B cell (primary cell): Measurements from ENCODE around the gene GRID2. TPM values are rescaled to one million over a fixed set of nuclear protein-coding genes. Genes with fewer than 3 reads are reported as not detected.

ENCODE experiments used
- ATAC-seq: fragments of 200-7000 bp; cut with Tn5 transposase; one replicate; pipeline ENCODE4 v1.10.0; 2021; ENCODE audit warnings: low read depth, mild to moderate bottlenecking, moderate number of reproducible peaks, moderate library complexity
- CTCF ChIA-PET: fragments of 350-600 bp; sonication (Branson Sonifier 250); formaldehyde crosslinking; loops from one replicate; lab custom pipeline; 2021; ENCODE audit warnings: antibody characterized with exemption, inconsistent platforms; lab: Charles Lee
- POLR2A ChIA-PET: fragments of 350-600 bp; sonication (Branson Sonifier 250); formaldehyde crosslinking; loops from one replicate; lab custom pipeline; 2021; ENCODE audit warnings: antibody characterized with exemption; lab: Charles Lee
- DNase-seq: peaks from one replicate; pipeline ENCODE4 v3.0.0; 2013
- H2AFZ ChIP-seq: 2 replicates; pipeline ENCODE4 v1.6.1; 2012; ENCODE audit warnings: mild to moderate bottlenecking, low read depth, low read length; ENCODE audit not compliant: insufficient read depth, poor library complexity, severe bottlenecking
- H3K27ac ChIP-seq, 2 donors: 1 replicate in 1 of 2; 2 replicates in 1 of 2; pipeline ENCODE4 v1.5.1; 2012 to 2013; ENCODE audit warnings: low read length in 2 of 2, mild to moderate bottlenecking in 2 of 2, moderate library complexity in 1 of 2
- H3K27me3 ChIP-seq, 4 experiments: fragments of 200-600 bp in 1 of 4; sonication (generic) in 1 of 4; replicated peaks in 1 of 4; 1 replicate in 2 of 4; 2 replicates in 2 of 4; pipeline versions ENCODE4 v1.6.1 to v1.7.0; 2013 to 2016; ENCODE audit warnings: low read length in 3 of 4, mild to moderate bottlenecking in 2 of 4, mixed read lengths in 1 of 4, moderate library complexity in 1 of 4; ENCODE audit not compliant: insufficient read depth in 4 of 4, control insufficient read depth in 3 of 4; ENCODE audit errors: control extremely low read depth in 1 of 4
- H3K36me3 ChIP-seq, 2 experiments: replicated peaks in 1 of 2; 1 replicate in 1 of 2; 2 replicates in 1 of 2; pipeline versions ENCODE4 v1.6.1 to v1.7.1; 2013; ENCODE audit warnings: low read length in 1 of 2; ENCODE audit not compliant: insufficient read depth in 2 of 2, control insufficient read depth in 1 of 2; ENCODE audit errors: control extremely low read depth in 1 of 2, extremely low read depth in 1 of 2
- H3K4me1 ChIP-seq, 2 donors: fragments of 200-600 bp in 1 of 2; sonication (generic) in 1 of 2; 1 replicate in 1 of 2; 2 replicates in 1 of 2; pipeline versions ENCODE4 v1.5.1 to v1.6.1; 2013 to 2017; ENCODE audit warnings: low read length in 2 of 2; ENCODE audit not compliant: control insufficient read depth in 2 of 2, insufficient read depth in 2 of 2
- H3K4me2 ChIP-seq: replicated peaks from 2 replicates; pipeline ENCODE3; 2012; ENCODE audit warnings: mild to moderate bottlenecking, low read depth, low read length; ENCODE audit not compliant: poor library complexity, severe bottlenecking
- H3K4me3 ChIP-seq, 5 experiments: fragments of 200-600 bp in 1 of 5; sonication (generic) in 1 of 5; 1 replicate in 3 of 5; 2 replicates in 2 of 5; pipeline versions ENCODE4 v1.5.1 to v1.7.0; 2011 to 2016; ENCODE audit warnings: low read length in 4 of 5, mild to moderate bottlenecking in 4 of 5, low read depth in 2 of 5, control low read depth in 1 of 5, moderate library complexity in 1 of 5; ENCODE audit not compliant: insufficient read depth in 1 of 5; ENCODE audit errors: control extremely low read depth in 1 of 5, extremely low read depth in 1 of 5
- H3K79me2 ChIP-seq: fragments of 200-600 bp; sonication (generic); one replicate; pipeline ENCODE4 v1.6.0; 2016; ENCODE audit warnings: low read length; ENCODE audit not compliant: control insufficient read depth, insufficient read depth
- H3K9ac ChIP-seq: fragments of 200-600 bp; sonication (generic); 2 replicates; pipeline ENCODE4 v1.6.1; 2017; ENCODE audit warnings: mild to moderate bottlenecking, low read length, moderate library complexity
- H3K9me3 ChIP-seq, 3 donors: one replicate each; pipeline versions ENCODE4 v1.6.1 to v1.7.1; 2013; ENCODE audit warnings: low read length in 2 of 3; ENCODE audit not compliant: control insufficient read depth in 2 of 3, insufficient read depth in 1 of 3; ENCODE audit errors: control extremely low read depth in 1 of 3
- H4K20me1 ChIP-seq: 2 replicates; pipeline ENCODE4 v1.6.0; 2012; ENCODE audit warnings: mild to moderate bottlenecking, low read length; ENCODE audit not compliant: insufficient read depth, control insufficient read depth, poor library complexity, severe bottlenecking
- H3K27ac Mint-ChIP-seq: one replicate; pipeline ENCODE4 v1.8.0; 2021; ENCODE audit warnings: mixed read lengths
- H3K27me3 Mint-ChIP-seq: one replicate; pipeline ENCODE4 v1.8.0; 2021; ENCODE audit warnings: mixed read lengths
- H3K4me1 Mint-ChIP-seq: one replicate; pipeline ENCODE4 v1.8.0; 2021; ENCODE audit warnings: mixed read lengths
- H3K4me3 Mint-ChIP-seq: one replicate; pipeline ENCODE4 v1.8.0; 2021; ENCODE audit warnings: mixed read lengths
- H3K9me3 Mint-ChIP-seq: one replicate; pipeline ENCODE4 v1.8.0; 2022; ENCODE audit warnings: mixed read lengths; ENCODE audit not compliant: insufficient read depth
- EZH2 ChIP-seq: IDR thresholded peaks from 2 replicates; pipeline ENCODE4 v1.6.1; 2012; ENCODE audit warnings: borderline replicate concordance, low read depth, mild to moderate bottlenecking, moderate library complexity, low read length; ENCODE audit not compliant: insufficient read depth, poor library complexity, severe bottlenecking
- WGBS: methylation state at CpG from one replicate; pipeline ENCODE4 v1.1.5; 2013; ENCODE audit warnings: missing lambda C conversion rate; ENCODE audit not compliant: insufficient coverage; 5-methylcytosine and 5-hydroxymethylcytosine counted together
- intact Hi-C: fragments of 100-400 bp; cut with micrococcal nuclease; formaldehyde crosslinking; loops from one replicate; pipeline ENCODE4 v1.10.0; 2022
- polyA plus RNA-seq: library from polyadenylated mRNA; depleted of rRNA; stranded (reverse); fragments of >200 nt; gene quantifications from 2 replicates; pipeline ENCODE4 v1.2.3, GENCODE V29; 2012
- total RNA-seq, 2 donors: library from RNA; stranded (reverse); fragments of 120-200 nt in 1 of 2; gene quantifications; 1 replicate in 1 of 2; 2 replicates in 1 of 2; pipeline versions ENCODE4 v1.2.3 to v1.2.4, GENCODE V29; 2013 to 2022
- TF ChIP-seq, protein P1 (sequence below): fragments of 200-600 bp; IDR thresholded peaks from one replicate; pipeline ENCODE4 v1.8.0; 2022; ENCODE audit warnings: antibody characterized with exemption, mild to moderate bottlenecking

GRID2 gene
- total and polyA plus RNA-seq, 2 donors (not counting 1 experiment from before 2014, with no cell fraction given) = not detected

DNA sequence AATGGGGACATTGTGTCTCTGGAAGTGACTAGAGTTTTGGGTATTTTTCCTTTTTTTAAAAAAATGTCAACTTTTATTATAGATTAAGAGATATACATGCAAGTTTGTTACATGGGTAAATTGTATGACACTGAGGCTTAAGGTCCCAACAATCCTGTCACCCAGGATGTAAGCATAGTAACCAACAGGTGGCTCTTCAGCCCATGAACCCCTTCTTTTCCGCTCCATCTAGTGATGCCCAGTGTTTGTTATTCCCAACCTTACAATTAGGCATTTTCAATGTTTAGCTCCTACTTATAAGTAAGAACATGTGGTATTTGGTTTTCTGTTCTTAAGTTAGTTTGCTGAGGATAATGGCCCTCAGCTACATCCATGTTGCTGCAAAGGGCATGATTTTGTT, 102.7 kb downstream of the GRID2 start:
- no peak overlapping the region for H3K4me3 Mint-ChIP-seq
- ChIA-PET POLR2A (no interaction called here), CTCF (no interaction called here)
- Histone ChIP-seq H3K9ac (no peak overlapping the region), H3K79me2 (no peaks in the 10 kb centered on the region), H4K20me1 (no peaks in the 10 kb centered on the region), H3K27ac (no peak overlapping the region), H3K9me3 (no peaks in the 10 kb centered on the region), H3K4me2 (no peak overlapping the region), H3K4me3 (no peak overlapping the region), H3K27me3 (no peaks in the 10 kb centered on the region), H3K36me3 (no peaks in the 10 kb centered on the region), H2AFZ (no peak overlapping the region), H3K4me1 (no peaks in the 10 kb centered on the region)
- ATAC-seq (no peak), DNase-seq (no peak)
- no peaks in the 10 kb centered on the region for H3K27me3 Mint-ChIP-seq
- H3K27ac Mint-ChIP-seq = no peak overlapping the region
- H3K4me1 Mint-ChIP-seq = no peaks in the 10 kb centered on the region
- TF ChIP-seq, protein P1, sequence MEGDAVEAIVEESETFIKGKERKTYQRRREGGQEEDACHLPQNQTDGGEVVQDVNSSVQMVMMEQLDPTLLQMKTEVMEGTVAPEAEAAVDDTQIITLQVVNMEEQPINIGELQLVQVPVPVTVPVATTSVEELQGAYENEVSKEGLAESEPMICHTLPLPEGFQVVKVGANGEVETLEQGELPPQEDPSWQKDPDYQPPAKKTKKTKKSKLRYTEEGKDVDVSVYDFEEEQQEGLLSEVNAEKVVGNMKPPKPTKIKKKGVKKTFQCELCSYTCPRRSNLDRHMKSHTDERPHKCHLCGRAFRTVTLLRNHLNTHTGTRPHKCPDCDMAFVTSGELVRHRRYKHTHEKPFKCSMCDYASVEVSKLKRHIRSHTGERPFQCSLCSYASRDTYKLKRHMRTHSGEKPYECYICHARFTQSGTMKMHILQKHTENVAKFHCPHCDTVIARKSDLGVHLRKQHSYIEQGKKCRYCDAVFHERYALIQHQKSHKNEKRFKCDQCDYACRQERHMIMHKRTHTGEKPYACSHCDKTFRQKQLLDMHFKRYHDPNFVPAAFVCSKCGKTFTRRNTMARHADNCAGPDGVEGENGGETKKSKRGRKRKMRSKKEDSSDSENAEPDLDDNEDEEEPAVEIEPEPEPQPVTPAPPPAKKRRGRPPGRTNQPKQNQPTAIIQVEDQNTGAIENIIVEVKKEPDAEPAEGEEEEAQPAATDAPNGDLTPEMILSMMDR = no peak
- TF ChIP-seq EZH2 = no peak
- H3K9me3 Mint-ChIP-seq = no peaks in the 10 kb centered on the region
- intact Hi-C loops = no loop called here
- no CpG with 5 or more reads among the region's 1 CpG for WGBS

DNA sequence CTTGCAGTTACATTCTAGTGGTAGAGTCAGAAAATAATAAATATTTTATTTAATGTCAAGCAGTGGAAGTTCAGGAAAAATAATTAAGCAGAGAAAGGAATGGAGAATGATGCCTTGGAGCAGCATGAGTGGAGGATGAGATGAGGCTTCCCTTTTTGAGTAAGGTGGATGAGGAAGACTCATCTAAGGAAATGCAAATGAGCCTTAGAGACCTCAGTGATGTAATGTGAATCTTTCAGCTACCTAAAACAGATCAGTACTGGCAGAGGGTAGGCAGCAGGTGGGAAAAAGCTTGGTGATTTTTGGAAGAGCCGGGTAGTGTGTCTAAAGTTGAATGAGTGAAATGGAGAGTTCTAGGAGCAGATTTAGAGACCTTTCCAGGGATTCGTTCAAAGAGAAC, 118.2 kb downstream of the GRID2 start:
- no peak overlapping the region for H3K4me3 ChIP-seq
- H3K4me2 ChIP-seq = no peak overlapping the region
- no peak for DNase-seq
- TF ChIP-seq, protein P1 = no peak
- no peak for TF ChIP-seq EZH2
- H3K27ac ChIP-seq = no peak overlapping the region
- H3K9me3 ChIP-seq = no peaks in the 10 kb centered on the region
- ChIA-PET POLR2A (no interaction called here), CTCF (no interaction called here)
- H3K79me2 ChIP-seq = no peaks in the 10 kb centered on the region
- intact Hi-C loops = no loop called here
- no peaks in the 10 kb centered on the region for H3K4me1 ChIP-seq
- WGBS = 74% methylated on average over 2 of the region's 2 CpGs
- H3K9ac ChIP-seq = no peak overlapping the region
- Mint-ChIP-seq H3K9me3 (no peaks in the 10 kb centered on the region), H3K27ac (no peak overlapping the region), H3K4me1 (no peaks in the 10 kb centered on the region), H3K27me3 (no peaks in the 10 kb centered on the region), H3K4me3 (no peak overlapping the region)
- H3K27me3 ChIP-seq = no peaks in the 10 kb centered on the region
- H3K36me3 ChIP-seq = no peaks in the 10 kb centered on the region
- no peaks in the 10 kb centered on the region for H4K20me1 ChIP-seq
- ATAC-seq = no peak
- no peak overlapping the region for H2AFZ ChIP-seq
